HG03521 (cell line): Measurements from ENCODE around the gene ZNF468.
"Not testable (repeated sequence)": the region's sequence is repeated elsewhere in the genome, so short reads cannot be mapped to it uniquely, and the experiment has no call there.

Experiments used
- ATAC-seq: cut with Tn5 transposase; IDR thresholded peaks from one replicate; pipeline ENCODE4 v1.9.1; 2021; ENCODE audit warnings: mild to moderate bottlenecking, moderate library complexity; ENCODE audit not compliant: unreplicated experiment

The ZNF468 gene

GRCh38 chr19:52857378-52858191, at the start of gene ZNF468:
ZNF468 (minus strand) TSS chr19:52857619; CDS start chr19:52854272, 3,347 bp downstream.
- ATAC-seq = peak; percentile 94

- not testable (repeated sequence) for ATAC-seq
Observed at GRCh38 chr19:52904052-52904780, 46.8 kb upstream of the ZNF468 start.

GRCh38 chr19:52901842-52902241, 44.4 kb upstream of the ZNF468 start:
- ATAC-seq = no peak

- ATAC-seq = not testable (repeated sequence)
Observed at GRCh38 chr19:52898596-52898995, 41.2 kb upstream of the ZNF468 start.

GRCh38 chr19:52898101-52898500, 40.7 kb upstream of the ZNF468 start:
- no peak for ATAC-seq

- peak; percentile 91 for ATAC-seq
Observed at GRCh38 chr19:52897138-52897935, 39.9 kb upstream of the ZNF468 start, which contains the start of gene ZNF320. ZNF320 (minus strand) TSS chr19:52897635; CDS start chr19:52890255, 7,380 bp downstream.

GRCh38 chr19:52896431-52897137, 39.2 kb upstream of the ZNF468 start:
- no peak for ATAC-seq

- no peak for ATAC-seq
Observed at GRCh38 chr19:52891336-52891735, 33.9 kb upstream of the ZNF468 start.

GRCh38 chr19:52889931-52890330, 32.5 kb upstream of the ZNF468 start:
- ATAC-seq = no peak

- ATAC-seq = no peak
Observed at GRCh38 chr19:52889076-52889475, 31.7 kb upstream of the ZNF468 start.

- no peak for ATAC-seq
Observed at GRCh38 chr19:52880895-52881389, 23.5 kb upstream of the ZNF468 start.

- not testable (repeated sequence) for ATAC-seq
Observed at GRCh38 chr19:52872996-52873395, 15.6 kb upstream of the ZNF468 start.

GRCh38 chr19:52871466-52871865, 14.0 kb upstream of the ZNF468 start:
- ATAC-seq = no peak

GRCh38 chr19:52868031-52868430, 10.6 kb upstream of the ZNF468 start:
- not testable (repeated sequence) for ATAC-seq

GRCh38 chr19:52856540-52857377, 660 bp downstream of the ZNF468 start:
- peak; percentile 23 for ATAC-seq

- not testable (repeated sequence) for ATAC-seq
Observed at GRCh38 chr19:52847352-52847751, 10.1 kb downstream of the ZNF468 start.

GRCh38 chr19:52840825-52841465, 16.5 kb downstream of the ZNF468 start:
- ATAC-seq = not testable (repeated sequence)

GRCh38 chr19:52834289-52834688, 23.1 kb downstream of the ZNF468 start:
- ATAC-seq = not testable (repeated sequence)

- ATAC-seq = not testable (repeated sequence)
Observed at GRCh38 chr19:52833541-52833940, 23.9 kb downstream of the ZNF468 start.
